HepG2 (cell line): ENCODE results near the gene SYAP1. TPM values are rescaled to one million over a fixed set of nuclear protein-coding genes. Genes with fewer than 3 reads are reported as not detected.

Source experiments
- ATAC-seq: fragments of 200-7000 bp; cut with Tn5 transposase; 3 replicates; pipeline ENCODE4 v1.9.1; 2020; ENCODE audit warnings: mild to moderate bottlenecking, moderate library complexity
- BruUV-seq: library from RNA; stranded (reverse); fragments of 400-500 nt; replicated peaks from 2 replicates; lab custom pipeline; 2021; lab: Mats Ljungman, UMichigan
- CTCF ChIA-PET: fragments of 300-600 bp; formaldehyde crosslinking; extraction: SDS; loops from one replicate; lab custom pipeline; 2021; ENCODE audit warnings: low total read pairs, inconsistent platforms, low intra/inter-chr PET ratio; lab: Yijun Ruan, JAX
- POLR2A ChIA-PET: fragments of 350-600 bp; sonication (Branson Sonifier 250); formaldehyde crosslinking; loops from one replicate; lab custom pipeline; 2020; ENCODE audit warnings: antibody characterized with exemption, inconsistent platforms; lab: Yijun Ruan, JAX
- DNase-seq: peaks from one replicate; pipeline ENCODE4 v3.0.0-alpha.2; 2015; ENCODE audit warnings: low spot score
- FAIRE-seq: peaks from 3 replicates; lab custom pipeline; 2011; peaks lifted over from hg19 to GRCh38; lab: Jason Lieb, UNC
- H2AFZ ChIP-seq: one replicate; pipeline ENCODE4 v1.6.1; 2011; ENCODE audit warnings: low read length, inconsistent platforms
- H3K27ac ChIP-seq: fragments of 300-600 bp; 3 replicates; pipeline ENCODE4 v1.8.0; 2011; ENCODE audit warnings: mixed run types, mild to moderate bottlenecking, mixed read lengths, low read length, inconsistent platforms; ENCODE audit not compliant: insufficient read depth; ENCODE audit errors: extremely low read length
- H3K27me3 ChIP-seq, 2 experiments: fragments of 200-600 bp in 1 of 2; 2 replicates in 1 of 2; 3 replicates in 1 of 2; pipeline versions ENCODE4 v1.6.0 to v1.8.0; 2011; ENCODE audit warnings: low read length in 2 of 2, mild to moderate bottlenecking in 2 of 2, moderate library complexity in 2 of 2, inconsistent platforms in 1 of 2; ENCODE audit not compliant: insufficient read depth in 2 of 2, control insufficient read depth in 1 of 2
- H3K36me3 ChIP-seq, 2 experiments: fragments of 200-600 bp in 1 of 2; replicated peaks in 1 of 2; 2 replicates in 1 of 2; 3 replicates in 1 of 2; pipeline versions ENCODE4 v1.5.1 to v1.8.0; 2011; ENCODE audit warnings: low read length in 2 of 2, inconsistent platforms in 1 of 2; ENCODE audit not compliant: insufficient read depth in 2 of 2, control insufficient read depth in 1 of 2
- H3K4me1 ChIP-seq: 2 replicates; pipeline ENCODE4 v1.5.1; 2012; ENCODE audit warnings: low read length, inconsistent platforms; ENCODE audit not compliant: insufficient read depth
- H3K4me2 ChIP-seq: 2 replicates; pipeline ENCODE4 v1.6.0; 2011; ENCODE audit warnings: low read depth, low read length, inconsistent platforms
- H3K4me3 ChIP-seq, 3 experiments: fragments of 200-600 bp in 1 of 3; sonication (generic), shearing (Covaris generic) in 1 of 3; replicated peaks in 1 of 3; 2 replicates each; pipeline ENCODE4 v1.5.1; 2011 to 2016; ENCODE audit warnings: low read length in 3 of 3, inconsistent platforms in 2 of 3, low read depth in 2 of 3, mild to moderate bottlenecking in 2 of 3, control low read depth in 1 of 3, mixed read lengths in 1 of 3; ENCODE audit not compliant: insufficient read depth in 1 of 3
- H3K79me2 ChIP-seq: one replicate; pipeline ENCODE4 v1.6.1; 2011; ENCODE audit warnings: low read length, inconsistent platforms; ENCODE audit not compliant: insufficient read depth
- H3K9ac ChIP-seq: 2 replicates; pipeline ENCODE4 v1.6.0; 2011; ENCODE audit warnings: mild to moderate bottlenecking, low read depth, low read length, inconsistent platforms; ENCODE audit not compliant: insufficient read depth
- H3K9me3 ChIP-seq: 2 replicates; pipeline ENCODE4 v1.5.1; 2012; ENCODE audit warnings: mild to moderate bottlenecking, low read length
- H4K20me1 ChIP-seq: 2 replicates; pipeline ENCODE4 v1.6.0; 2011; ENCODE audit warnings: inconsistent platforms, mild to moderate bottlenecking, low read length, moderate library complexity; ENCODE audit not compliant: insufficient read depth
- KDM1A ChIP-seq: IDR thresholded peaks from 2 replicates; pipeline ENCODE4 v1.6.1; 2016; ENCODE audit warnings: missing compliant biosample characterization
- KLF9 ChIP-seq: IDR thresholded peaks from 2 replicates; pipeline ENCODE4 v1.6.1; 2016; ENCODE audit warnings: low read depth
- MLX ChIP-seq: IDR thresholded peaks from 2 replicates; pipeline ENCODE4 v1.6.1; 2016
- NFYB ChIP-seq: sonication (generic); formaldehyde crosslinking; IDR thresholded peaks from 2 replicates; pipeline ENCODE4 v1.4.0; 2020; ENCODE audit warnings: missing genetic modification reagents
- NFYC ChIP-seq: IDR thresholded peaks from 2 replicates; pipeline ENCODE4 v1.6.1; 2016; ENCODE audit warnings: missing genetic modification reagents, missing compliant biosample characterization
- RBFOX2 ChIP-seq: fragments of 200-400 bp; formaldehyde crosslinking; IDR thresholded peaks from 2 replicates; pipeline ENCODE4 v1.6.1; 2017; ENCODE audit warnings: low read depth, mild to moderate bottlenecking, low read length
- SKI ChIP-seq: fragments of 450-650 bp; IDR thresholded peaks from one replicate; pipeline ENCODE4 v1.6.1; 2018; ENCODE audit warnings: mild to moderate bottlenecking; ENCODE audit not compliant: partially characterized antibody
- SOX5 ChIP-seq: IDR thresholded peaks from 2 replicates; pipeline ENCODE4 v1.6.1; 2016; ENCODE audit warnings: borderline replicate concordance
- ZBTB20 ChIP-seq: sonication (generic); formaldehyde crosslinking; IDR thresholded peaks from 2 replicates; pipeline ENCODE4 v1.8.1; 2023; ENCODE audit warnings: missing genetic modification reagents, low read depth, mild to moderate bottlenecking, borderline replicate concordance
- ZBTB8A ChIP-seq: sonication (generic); formaldehyde crosslinking; IDR thresholded peaks from 2 replicates; pipeline ENCODE4 v1.4.0; 2020; ENCODE audit warnings: mild to moderate bottlenecking, low read depth, missing genetic modification reagents, borderline replicate concordance
- ZMYM4 ChIP-seq: sonication (generic); formaldehyde crosslinking; IDR thresholded peaks from 2 replicates; pipeline ENCODE4 v1.8.1; 2023; ENCODE audit warnings: mild to moderate bottlenecking, missing genetic modification reagents
- ZNF18 ChIP-seq: sonication (generic); formaldehyde crosslinking; IDR thresholded peaks from 2 replicates; pipeline ENCODE4 v1.8.0; 2022; ENCODE audit warnings: mild to moderate bottlenecking, missing genetic modification reagents; ENCODE audit not compliant: insufficient replicate concordance
- ZNF460 ChIP-seq: sonication (generic); formaldehyde crosslinking; IDR thresholded peaks from 2 replicates; pipeline ENCODE4 v1.5.1; 2020; ENCODE audit warnings: missing genetic modification reagents, mild to moderate bottlenecking, borderline replicate concordance
- WGBS: methylation state at CpG from one replicate; pipeline ENCODE4 v1.1.6; 2017; ENCODE audit warnings: low lambda C conversion rate; 5-methylcytosine and 5-hydroxymethylcytosine counted together
- in situ Hi-C: cut with HindIII; loops from 2 replicates; pipeline ENCODE4 v1.10.0; 2017; ENCODE audit warnings: low pct_unique_long_range_greater_than_20kb; ENCODE audit not compliant: extremely low pct_ligation_motif_present
- intact Hi-C: fragments of 100-400 bp; cut with micrococcal nuclease; formaldehyde crosslinking; loops from one replicate; pipeline ENCODE4 v1.10.0; 2022; ENCODE audit not compliant: unreplicated experiment
- polyA plus RNA-seq, 8 experiments: library from polyadenylated mRNA; depleted of rRNA in 3 of 8; stranded (reverse) in 7 of 8; unstranded in 1 of 8; fragments of >200 nt; fragmentation: Illumina TruSeq in 4 of 8; extraction: Trizol in 4 of 8; gene quantifications; 2 replicates each; pipeline versions ENCODE4 v1.2.1 to v1.2.3, GENCODE V29; 2011 to 2016; ENCODE audit warnings: low read depth in 4 of 8, missing spikeins in 1 of 8, mixed read lengths in 1 of 8; ENCODE audit not compliant: insufficient read depth in 1 of 8
- total RNA-seq, 5 experiments: library from RNA; depleted of rRNA; stranded (reverse); fragments of >200 nt; fragmentation: Illumina TruSeq; extraction: Trizol; gene quantifications; 2 replicates each; pipeline ENCODE4 v1.2.3, GENCODE V29; 2016; ENCODE audit warnings: low read depth in 1 of 5
- TF ChIP-seq, protein P1 (sequence below): sonication (generic); formaldehyde crosslinking; IDR thresholded peaks from 2 replicates; pipeline ENCODE4 v1.9.0; 2022; ENCODE audit warnings: missing genetic modification reagents, mild to moderate bottlenecking, borderline replicate concordance
- TF ChIP-seq, protein P2 (sequence below): sonication (generic); formaldehyde crosslinking; IDR thresholded peaks from 2 replicates; pipeline ENCODE4 v1.5.0; 2020; ENCODE audit warnings: mild to moderate bottlenecking, missing genetic modification reagents

Gene SYAP1
- total and polyA plus RNA-seq, 2 of the 13 experiments (the other 11 are each of a cell fraction or from before 2014, with no cell fraction given), result 4.9 to 18.5 TPM

DNA sequence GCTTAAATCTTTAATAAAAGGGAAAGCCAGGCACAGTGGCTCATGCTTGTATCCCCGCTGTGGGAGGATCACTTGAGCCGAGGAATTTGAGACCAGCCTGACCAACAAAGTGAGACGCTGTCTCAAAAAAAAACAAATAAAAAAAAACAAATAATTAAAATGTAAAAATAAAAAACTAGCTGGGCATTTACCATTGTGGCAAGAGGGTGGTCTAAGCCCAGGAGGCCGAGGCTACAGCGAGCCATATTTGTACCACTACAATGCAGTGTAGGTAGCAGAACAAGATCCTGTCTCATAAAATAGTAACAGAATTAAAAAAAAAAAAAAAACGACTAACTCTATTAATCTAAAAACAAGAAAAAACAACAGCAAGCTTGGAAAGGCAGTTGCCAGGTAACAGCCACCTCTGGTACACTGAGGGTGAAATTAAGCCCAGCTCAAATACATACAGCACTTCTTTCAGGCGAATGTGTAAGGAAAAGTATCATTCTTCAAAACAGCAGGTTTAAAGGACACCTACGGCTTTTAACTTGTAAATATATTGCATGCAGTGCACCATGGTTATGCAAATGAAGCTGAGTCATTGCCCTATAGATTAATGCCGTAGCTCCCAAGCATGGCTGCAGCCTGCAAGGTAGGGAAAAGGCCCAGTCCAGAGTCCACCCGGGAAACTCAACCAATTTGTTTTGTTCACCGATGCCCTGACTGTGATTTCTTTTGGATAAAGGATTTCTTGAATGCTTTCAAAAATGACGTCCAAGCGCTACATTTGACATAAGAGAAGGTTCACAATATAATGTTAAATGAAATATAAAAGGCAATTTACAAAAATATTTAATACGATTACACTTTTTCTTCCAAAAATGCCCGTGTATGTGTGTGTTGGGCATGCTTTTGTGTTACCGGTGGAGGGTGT lies 52.3 kb downstream of the SYAP1 start (continued):
- TF ChIP-seq ZNF18 (CRISPR knock-in tag), result no peak
- no peak for TF ChIP-seq KDM1A (CRISPR knock-in tag)
- 0 out of 2 replicates have a peak, but pooled peaks have one; percentile 38 for TF ChIP-seq ZBTB20 (CRISPR knock-in tag)

DNA sequence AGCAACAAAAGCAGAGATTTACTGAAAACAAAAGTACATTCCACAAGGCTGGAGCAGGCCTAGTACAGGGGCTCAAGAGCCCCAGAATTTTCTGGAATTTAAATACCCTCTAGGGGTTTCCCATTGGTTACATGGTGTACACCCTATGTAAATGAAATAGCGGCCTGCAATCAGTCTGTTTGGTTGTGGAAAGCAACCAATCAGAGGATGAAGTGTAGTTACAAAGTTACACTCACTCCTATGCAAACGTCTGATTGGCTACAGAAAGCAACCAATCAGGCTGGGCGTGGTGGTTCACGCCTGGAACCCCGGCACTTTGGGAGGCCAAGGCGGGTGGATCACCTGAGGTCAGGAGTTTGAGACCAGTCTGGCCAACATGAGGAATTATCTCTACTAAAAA lies 53.0 kb downstream of the SYAP1 start:
- Histone ChIP-seq H3K9me3 (no peaks in the 10 kb centered on the region), H3K36me3 (no peaks in the 10 kb centered on the region), H3K27ac (peak overlapping the region; percentile 100), H4K20me1 (no peaks in the 10 kb centered on the region), H3K4me1 (0 out of 2 replicates have a peak, but pooled peaks cover 12% of the 10 kb centered on the region), H3K4me3 (peak overlapping the region in 2 of 3 experiments; percentile 16 to 40; a peak in 3 of 6 replicates), H3K27me3 (no peaks in the 10 kb centered on the region), H2AFZ (no peak overlapping the region), H3K9ac (peak overlapping the region; percentile 94), H3K4me2 (peak overlapping the region; percentile 68), H3K79me2 (no peaks in the 10 kb centered on the region)
- in situ Hi-C loops, result no loop called here
- ChIA-PET CTCF (no interaction called here), POLR2A (interaction anchor here (0.8 to 2.9 kb wide), 13 partner anchors 9 to 937 kb away, joined by 3 to 79 read pairs (median 9); partner anchors contain the start of genes CTPS2, RBBP7, SYAP1 and TXLNG)
- DNase-seq (peak; percentile 70), FAIRE-seq (no peak), ATAC-seq (peak; percentile 66)
- WGBS, result 85% methylated on average over 6 of the region's 6 CpGs
- intact Hi-C loops, result no loop called here
- no TSS peak for BruUV-seq
- TF ChIP-seq SKI (no peak), ZMYM4 (CRISPR knock-in tag) (peak; percentile 30; the same call in 1 of the 2 replicates), NFYC (CRISPR knock-in tag) (peak; percentile 81), ZBTB8A (CRISPR knock-in tag) (no peak), KLF9 (no peak), RBFOX2 (no peak), NFYB (CRISPR knock-in tag) (peak; percentile 76), MLX (CRISPR knock-in tag) (no peak), SOX5 (CRISPR knock-in tag) (no peak), ZNF460 (CRISPR knock-in tag) (peak; percentile 46; the same call in 1 of the 2 replicates)
- TF ChIP-seq, protein P1, sequence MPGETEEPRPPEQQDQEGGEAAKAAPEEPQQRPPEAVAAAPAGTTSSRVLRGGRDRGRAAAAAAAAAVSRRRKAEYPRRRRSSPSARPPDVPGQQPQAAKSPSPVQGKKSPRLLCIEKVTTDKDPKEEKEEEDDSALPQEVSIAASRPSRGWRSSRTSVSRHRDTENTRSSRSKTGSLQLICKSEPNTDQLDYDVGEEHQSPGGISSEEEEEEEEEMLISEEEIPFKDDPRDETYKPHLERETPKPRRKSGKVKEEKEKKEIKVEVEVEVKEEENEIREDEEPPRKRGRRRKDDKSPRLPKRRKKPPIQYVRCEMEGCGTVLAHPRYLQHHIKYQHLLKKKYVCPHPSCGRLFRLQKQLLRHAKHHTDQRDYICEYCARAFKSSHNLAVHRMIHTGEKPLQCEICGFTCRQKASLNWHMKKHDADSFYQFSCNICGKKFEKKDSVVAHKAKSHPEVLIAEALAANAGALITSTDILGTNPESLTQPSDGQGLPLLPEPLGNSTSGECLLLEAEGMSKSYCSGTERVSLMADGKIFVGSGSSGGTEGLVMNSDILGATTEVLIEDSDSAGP (CRISPR knock-in tag), result no peak
- TF ChIP-seq, protein P2, sequence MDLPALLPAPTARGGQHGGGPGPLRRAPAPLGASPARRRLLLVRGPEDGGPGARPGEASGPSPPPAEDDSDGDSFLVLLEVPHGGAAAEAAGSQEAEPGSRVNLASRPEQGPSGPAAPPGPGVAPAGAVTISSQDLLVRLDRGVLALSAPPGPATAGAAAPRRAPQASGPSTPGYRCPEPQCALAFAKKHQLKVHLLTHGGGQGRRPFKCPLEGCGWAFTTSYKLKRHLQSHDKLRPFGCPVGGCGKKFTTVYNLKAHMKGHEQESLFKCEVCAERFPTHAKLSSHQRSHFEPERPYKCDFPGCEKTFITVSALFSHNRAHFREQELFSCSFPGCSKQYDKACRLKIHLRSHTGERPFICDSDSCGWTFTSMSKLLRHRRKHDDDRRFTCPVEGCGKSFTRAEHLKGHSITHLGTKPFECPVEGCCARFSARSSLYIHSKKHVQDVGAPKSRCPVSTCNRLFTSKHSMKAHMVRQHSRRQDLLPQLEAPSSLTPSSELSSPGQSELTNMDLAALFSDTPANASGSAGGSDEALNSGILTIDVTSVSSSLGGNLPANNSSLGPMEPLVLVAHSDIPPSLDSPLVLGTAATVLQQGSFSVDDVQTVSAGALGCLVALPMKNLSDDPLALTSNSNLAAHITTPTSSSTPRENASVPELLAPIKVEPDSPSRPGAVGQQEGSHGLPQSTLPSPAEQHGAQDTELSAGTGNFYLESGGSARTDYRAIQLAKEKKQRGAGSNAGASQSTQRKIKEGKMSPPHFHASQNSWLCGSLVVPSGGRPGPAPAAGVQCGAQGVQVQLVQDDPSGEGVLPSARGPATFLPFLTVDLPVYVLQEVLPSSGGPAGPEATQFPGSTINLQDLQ (CRISPR knock-in tag), result no peak
